DND-41 (cell line): Measurements from ENCODE around the gene LPGAT1.

Experiments used
- EZH2 ChIP-seq: IDR thresholded peaks from 3 replicates; pipeline ENCODE4 v1.6.1; 2012; ENCODE audit warnings: borderline replicate concordance, low read depth, mild to moderate bottlenecking, moderate library complexity, low read length, inconsistent platforms; ENCODE audit not compliant: severe bottlenecking
- TF ChIP-seq, protein P1 (sequence below): IDR thresholded peaks from 2 replicates; pipeline ENCODE4 v1.5.1; 2012; ENCODE audit warnings: borderline replicate concordance, low read length, moderate library complexity, mild to moderate bottlenecking; ENCODE audit not compliant: poor library complexity, severe bottlenecking; ENCODE audit errors: extremely low read depth

DNA sequence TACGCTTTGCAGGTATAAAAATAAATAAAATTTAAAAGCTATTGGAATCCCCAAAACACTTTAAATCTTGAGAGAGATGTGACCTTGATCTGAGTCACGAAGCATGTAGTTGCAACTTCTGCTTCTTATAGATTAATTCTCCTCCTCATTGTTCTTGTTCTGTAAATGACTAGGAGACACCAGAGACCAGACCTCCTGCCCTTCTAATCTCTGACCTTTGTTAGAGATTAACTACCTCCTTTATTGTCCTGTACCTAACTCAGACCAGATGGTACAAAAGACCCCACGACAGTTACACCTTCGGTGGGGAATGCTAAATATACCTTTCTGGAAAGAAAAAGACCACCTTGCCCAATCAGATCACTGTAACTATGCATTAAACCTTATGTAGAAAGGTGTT is 78.2 kb downstream of the LPGAT1 start:
- TF ChIP-seq, protein P1, sequence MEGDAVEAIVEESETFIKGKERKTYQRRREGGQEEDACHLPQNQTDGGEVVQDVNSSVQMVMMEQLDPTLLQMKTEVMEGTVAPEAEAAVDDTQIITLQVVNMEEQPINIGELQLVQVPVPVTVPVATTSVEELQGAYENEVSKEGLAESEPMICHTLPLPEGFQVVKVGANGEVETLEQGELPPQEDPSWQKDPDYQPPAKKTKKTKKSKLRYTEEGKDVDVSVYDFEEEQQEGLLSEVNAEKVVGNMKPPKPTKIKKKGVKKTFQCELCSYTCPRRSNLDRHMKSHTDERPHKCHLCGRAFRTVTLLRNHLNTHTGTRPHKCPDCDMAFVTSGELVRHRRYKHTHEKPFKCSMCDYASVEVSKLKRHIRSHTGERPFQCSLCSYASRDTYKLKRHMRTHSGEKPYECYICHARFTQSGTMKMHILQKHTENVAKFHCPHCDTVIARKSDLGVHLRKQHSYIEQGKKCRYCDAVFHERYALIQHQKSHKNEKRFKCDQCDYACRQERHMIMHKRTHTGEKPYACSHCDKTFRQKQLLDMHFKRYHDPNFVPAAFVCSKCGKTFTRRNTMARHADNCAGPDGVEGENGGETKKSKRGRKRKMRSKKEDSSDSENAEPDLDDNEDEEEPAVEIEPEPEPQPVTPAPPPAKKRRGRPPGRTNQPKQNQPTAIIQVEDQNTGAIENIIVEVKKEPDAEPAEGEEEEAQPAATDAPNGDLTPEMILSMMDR = no peak
- no peak for TF ChIP-seq EZH2
